MM.1S (cell line): ENCODE data around the gene STAU1.
A peak's percentile ranks its signal among the peaks of the same experiment; 100 is the strongest.
"Not testable (repeated sequence)": the region's sequence is repeated elsewhere in the genome, so short reads cannot be mapped to it uniquely, and the experiment has no call there.

ENCODE experiments used
- DNase-seq: peaks from one replicate; pipeline ENCODE4 v3.0.0-alpha.2; 2015
- H2AFZ ChIP-seq: fragments of 300-600 bp; sonication (generic); 2 replicates; pipeline ENCODE4 v1.6.0; 2016; ENCODE audit warnings: antibody characterized with exemption, low read length
- H3F3A ChIP-seq: fragments of 300-600 bp; sonication (generic); 2 replicates; pipeline ENCODE4 v1.6.1; 2016; ENCODE audit warnings: mild to moderate bottlenecking, antibody characterized with exemption, low read length, moderate library complexity, mixed read lengths; ENCODE audit not compliant: insufficient read depth
- H3K27ac ChIP-seq: fragments of 300-600 bp; sonication (generic); 2 replicates; pipeline ENCODE4 v1.5.1; 2016; ENCODE audit warnings: mild to moderate bottlenecking, low read length
- H3K27me3 ChIP-seq: fragments of 300-600 bp; sonication (generic); replicated peaks from 2 replicates; pipeline ENCODE4 v1.6.0; 2016; ENCODE audit warnings: low read length; ENCODE audit not compliant: insufficient read depth
- H3K36me3 ChIP-seq: fragments of 300-600 bp; sonication (generic); replicated peaks from 2 replicates; pipeline ENCODE4 v1.6.1; 2016; ENCODE audit warnings: mild to moderate bottlenecking, low read length, mixed read lengths; ENCODE audit not compliant: insufficient read depth
- H3K4me1 ChIP-seq: fragments of 300-600 bp; sonication (generic); 2 replicates; pipeline ENCODE4 v1.6.1; 2016; ENCODE audit warnings: low read length, mixed read lengths
- H3K4me2 ChIP-seq: fragments of 300-600 bp; sonication (generic); 2 replicates; pipeline ENCODE4 v1.6.0; 2016; ENCODE audit warnings: low read depth, low read length
- H3K4me3 ChIP-seq: fragments of 300-600 bp; sonication (generic); 2 replicates; pipeline ENCODE4 v1.5.1; 2016; ENCODE audit warnings: low read length, mixed read lengths
- H3K79me2 ChIP-seq: fragments of 300-600 bp; sonication (generic); 2 replicates; pipeline ENCODE4 v1.6.1; 2016; ENCODE audit warnings: mixed run types, low read length, mixed read lengths
- H3K9ac ChIP-seq: fragments of 300-600 bp; sonication (generic); 2 replicates; pipeline ENCODE4 v1.6.1; 2016; ENCODE audit warnings: low read length, mixed read lengths
- H3K9me2 ChIP-seq: fragments of 300-600 bp; sonication (generic); replicated peaks from 2 replicates; pipeline ENCODE4 v1.6.1; 2016; ENCODE audit warnings: mild to moderate bottlenecking, low read length, mixed read lengths; ENCODE audit not compliant: insufficient read depth
- H3K9me3 ChIP-seq: fragments of 300-600 bp; sonication (generic); replicated peaks from 2 replicates; pipeline ENCODE4 v1.6.1; 2016; ENCODE audit warnings: mild to moderate bottlenecking, low read length, mixed read lengths; ENCODE audit not compliant: insufficient read depth
- H4K20me1 ChIP-seq: fragments of 300-600 bp; sonication (generic); 2 replicates; pipeline ENCODE4 v1.6.1; 2016; ENCODE audit warnings: mild to moderate bottlenecking, low read length, moderate library complexity, mixed read lengths; ENCODE audit not compliant: insufficient read depth
- EZH2 ChIP-seq: fragments of 300-600 bp; sonication (generic); optimal IDR thresholded peaks from 2 replicates; pipeline ENCODE3; 2017; ENCODE audit warnings: low read depth, mild to moderate bottlenecking, antibody characterized with exemption, low read length, mixed read lengths
- EZH2phosphoT487 ChIP-seq: fragments of 300-600 bp; sonication (generic); IDR thresholded peaks from 2 replicates; pipeline ENCODE4 v1.6.1; 2018; ENCODE audit warnings: antibody characterized with exemption, low read length
- TF ChIP-seq, protein P1 (sequence below): fragments of 300-600 bp; sonication (generic); IDR thresholded peaks from 2 replicates; pipeline ENCODE4 v1.5.1; 2016; ENCODE audit warnings: antibody characterized with exemption, low read length, mixed read lengths

STAU1 gene

DNA sequence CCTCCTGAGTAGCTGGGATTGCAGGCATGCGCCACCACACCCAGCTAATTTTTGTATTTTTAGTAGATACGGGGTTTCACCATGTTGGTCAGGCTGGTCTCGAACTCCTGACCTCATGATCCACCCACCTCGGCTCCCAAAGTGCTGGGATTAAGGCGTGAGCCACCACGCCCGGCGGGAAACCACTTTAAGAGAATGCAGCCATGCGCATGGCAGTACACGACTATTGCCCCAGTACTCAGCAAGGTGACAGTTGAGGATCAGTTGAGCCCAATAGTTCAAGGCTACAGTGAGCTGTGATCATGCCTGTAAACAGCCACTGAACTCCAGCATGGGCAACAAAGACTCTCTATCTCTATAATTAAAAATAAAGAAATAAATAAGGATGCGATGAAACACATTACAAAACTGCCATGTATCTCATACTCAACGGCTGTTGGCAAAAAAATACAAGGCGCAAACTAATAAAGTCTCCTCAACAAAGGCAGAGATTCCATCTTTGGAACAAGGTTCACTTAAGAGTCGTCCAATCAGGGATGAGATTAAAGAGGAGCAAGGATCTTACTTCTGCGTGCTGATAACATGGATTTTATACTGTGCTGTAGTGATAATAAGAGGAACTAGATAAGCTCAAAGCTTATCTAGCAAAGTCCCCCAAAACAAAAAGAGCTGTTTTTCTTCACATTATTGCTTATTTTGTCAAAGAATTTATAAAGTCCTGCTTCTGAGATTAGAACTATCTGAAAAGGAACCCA, 51.1 kb downstream of the STAU1 start:
- no peaks in the 10 kb centered on the region for H3K36me3 ChIP-seq
- H3K9ac ChIP-seq: no peak overlapping the region
- no peak overlapping the region for H3K4me2 ChIP-seq
- H3K27me3 ChIP-seq: no peaks in the 10 kb centered on the region
- no peak overlapping the region for H3K4me3 ChIP-seq
- no peak overlapping the region for H3K27ac ChIP-seq
- DNase-seq: no peak
- H3F3A ChIP-seq: no peaks in the 10 kb centered on the region
- no peaks in the 10 kb centered on the region for H3K9me3 ChIP-seq
- TF ChIP-seq, protein P1, sequence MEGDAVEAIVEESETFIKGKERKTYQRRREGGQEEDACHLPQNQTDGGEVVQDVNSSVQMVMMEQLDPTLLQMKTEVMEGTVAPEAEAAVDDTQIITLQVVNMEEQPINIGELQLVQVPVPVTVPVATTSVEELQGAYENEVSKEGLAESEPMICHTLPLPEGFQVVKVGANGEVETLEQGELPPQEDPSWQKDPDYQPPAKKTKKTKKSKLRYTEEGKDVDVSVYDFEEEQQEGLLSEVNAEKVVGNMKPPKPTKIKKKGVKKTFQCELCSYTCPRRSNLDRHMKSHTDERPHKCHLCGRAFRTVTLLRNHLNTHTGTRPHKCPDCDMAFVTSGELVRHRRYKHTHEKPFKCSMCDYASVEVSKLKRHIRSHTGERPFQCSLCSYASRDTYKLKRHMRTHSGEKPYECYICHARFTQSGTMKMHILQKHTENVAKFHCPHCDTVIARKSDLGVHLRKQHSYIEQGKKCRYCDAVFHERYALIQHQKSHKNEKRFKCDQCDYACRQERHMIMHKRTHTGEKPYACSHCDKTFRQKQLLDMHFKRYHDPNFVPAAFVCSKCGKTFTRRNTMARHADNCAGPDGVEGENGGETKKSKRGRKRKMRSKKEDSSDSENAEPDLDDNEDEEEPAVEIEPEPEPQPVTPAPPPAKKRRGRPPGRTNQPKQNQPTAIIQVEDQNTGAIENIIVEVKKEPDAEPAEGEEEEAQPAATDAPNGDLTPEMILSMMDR: no peak
- TF ChIP-seq EZH2phosphoT487 (no peak), EZH2 (no peak)
- no peaks in the 10 kb centered on the region for H3K9me2 ChIP-seq
- no peaks in the 10 kb centered on the region for H4K20me1 ChIP-seq
- H3K79me2 ChIP-seq: peaks cover 11% of the 10 kb centered on the region
- H3K4me1 ChIP-seq: no peaks in the 10 kb centered on the region
- no peak overlapping the region for H2AFZ ChIP-seq

DNA sequence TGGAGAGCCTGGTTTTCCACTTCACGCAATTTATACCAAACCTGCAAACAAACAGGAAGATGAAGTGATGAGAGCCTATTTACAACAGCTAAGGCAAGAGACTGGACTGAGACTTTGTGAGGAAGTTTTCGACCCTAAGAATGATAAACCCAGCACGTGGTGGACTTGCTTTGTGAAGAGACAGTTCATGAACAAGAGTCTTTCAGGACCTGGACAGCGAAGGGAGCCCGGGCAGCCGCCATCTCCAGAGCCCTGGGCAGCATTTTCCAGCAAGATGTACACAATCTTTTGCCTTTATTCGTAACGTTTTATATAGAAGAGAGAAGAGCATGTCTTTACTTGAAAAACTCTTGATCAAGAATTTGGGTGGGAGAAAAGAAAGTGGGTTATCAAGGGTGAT, 53.3 kb downstream of the STAU1 start:
- H3K27me3 ChIP-seq, H3K4me2 ChIP-seq, H2AFZ ChIP-seq, H3K9ac ChIP-seq, H3F3A ChIP-seq, H4K20me1 ChIP-seq, H3K9me3 ChIP-seq, H3K36me3 ChIP-seq, H3K4me1 ChIP-seq, H3K4me3 ChIP-seq, DNase-seq, H3K27ac ChIP-seq, H3K9me2 ChIP-seq: not testable (repeated sequence)
- H3K79me2 ChIP-seq: peaks cover 11% of the 10 kb centered on the region; the same call in 1 of the 2 replicates

DNA sequence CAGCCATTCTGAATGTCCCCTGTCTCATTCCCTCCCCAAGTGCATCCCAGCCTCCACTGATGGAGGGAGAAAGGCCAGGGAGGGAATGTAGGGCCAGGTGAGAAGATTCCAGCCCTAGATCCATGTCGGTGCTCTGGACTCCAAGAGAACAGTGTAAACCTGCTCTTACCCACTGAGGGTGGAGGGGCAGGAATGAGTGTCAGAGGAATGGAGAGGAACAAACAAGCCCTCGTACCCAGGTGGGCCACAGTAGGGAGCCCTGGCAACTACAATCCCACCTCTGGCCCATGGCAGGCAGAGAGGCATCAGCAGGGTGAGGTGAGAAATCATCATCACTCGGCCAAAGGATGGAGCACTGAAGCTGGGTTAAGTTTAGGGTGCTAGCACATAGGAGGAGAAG, 54.6 kb downstream of the STAU1 start:
- Histone ChIP-seq H3K9me2 (no peaks in the 10 kb centered on the region), H3K36me3 (no peaks in the 10 kb centered on the region), H3K9ac (no peak overlapping the region), H3K27me3 (no peaks in the 10 kb centered on the region), H4K20me1 (no peaks in the 10 kb centered on the region), H3K9me3 (no peaks in the 10 kb centered on the region), H3K4me1 (no peaks in the 10 kb centered on the region), H3K27ac (no peak overlapping the region), H3F3A (no peaks in the 10 kb centered on the region), H2AFZ (no peak overlapping the region), H3K4me2 (no peak overlapping the region), H3K4me3 (no peak overlapping the region), H3K79me2 (peaks cover 7% of the 10 kb centered on the region; the same call in 1 of the 2 replicates)
- no peak for DNase-seq
- TF ChIP-seq EZH2: no peak
- TF ChIP-seq, protein P1: no peak
- TF ChIP-seq EZH2phosphoT487: no peak

DNA sequence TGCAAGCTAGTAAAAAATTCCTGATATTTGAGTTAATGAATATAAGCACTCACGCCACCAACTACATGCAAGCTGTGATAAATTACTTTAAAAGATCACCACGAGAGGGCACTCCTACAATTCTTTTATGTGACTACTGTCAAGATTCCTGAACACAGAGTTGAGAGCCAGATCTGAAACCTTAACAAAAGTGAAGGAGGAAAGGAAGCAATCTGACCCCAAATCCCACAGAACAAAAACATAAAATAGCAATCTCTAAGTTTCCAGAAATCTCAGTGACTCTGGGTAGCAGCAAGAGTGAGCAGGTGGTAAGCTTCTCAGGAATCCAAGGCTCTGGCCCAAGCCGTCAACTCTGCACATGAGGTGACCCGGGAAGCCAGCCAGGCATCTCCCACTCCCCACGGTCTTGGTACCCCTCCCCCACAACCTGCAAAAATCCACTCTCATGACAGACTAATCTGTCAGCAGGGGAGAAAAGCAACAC, 55.1 kb downstream of the STAU1 start:
- H3K27me3 ChIP-seq: no peaks in the 10 kb centered on the region
- H3F3A ChIP-seq: no peaks in the 10 kb centered on the region
- H3K36me3 ChIP-seq: no peaks in the 10 kb centered on the region
- H3K4me2 ChIP-seq: no peak overlapping the region
- H3K79me2 ChIP-seq: peaks cover 3% of the 10 kb centered on the region; the same call in 1 of the 2 replicates
- H4K20me1 ChIP-seq: no peaks in the 10 kb centered on the region
- no peak overlapping the region for H3K9ac ChIP-seq
- H2AFZ ChIP-seq: no peak overlapping the region
- DNase-seq: peak; percentile 62
- no peaks in the 10 kb centered on the region for H3K9me3 ChIP-seq
- H3K27ac ChIP-seq: no peak overlapping the region
- H3K4me1 ChIP-seq: no peaks in the 10 kb centered on the region
- no peaks in the 10 kb centered on the region for H3K9me2 ChIP-seq
- H3K4me3 ChIP-seq: no peak overlapping the region
- TF ChIP-seq, protein P1: peak; percentile 59
- no peak for TF ChIP-seq EZH2
